Activated T-cell treated with anti-CD3 and anti-CD28 coated beads, Interleukin-2, amount 50 U/mL, for 4 hours (primary cell): ENCODE measurements around the gene KIF26A. TPM values are rescaled to one million over a fixed set of nuclear protein-coding genes. Genes with fewer than 3 reads are reported as not detected.

ENCODE experiments used
- ATAC-seq, 2 donors: fragments of 200-7000 bp; cut with Tn5 transposase; one replicate each; pipeline ENCODE4 v1.10.0; 2021
- DNase-seq: peaks from one replicate; pipeline ENCODE4 v3.0.0-alpha.2; 2020
- H3K27me3 Mint-ChIP-seq: one replicate; pipeline ENCODE4 v1.8.0; 2021; ENCODE audit warnings: low read depth, mixed read lengths
- H3K36me3 Mint-ChIP-seq: one replicate; pipeline ENCODE4 v1.8.0; 2022; ENCODE audit warnings: mixed read lengths; ENCODE audit not compliant: insufficient read depth
- H3K4me1 Mint-ChIP-seq: one replicate; pipeline ENCODE4 v1.8.0; 2021; ENCODE audit warnings: low read depth, mixed read lengths
- H3K4me3 Mint-ChIP-seq: one replicate; pipeline ENCODE4 v1.8.0; 2021; ENCODE audit warnings: mild to moderate bottlenecking, moderate library complexity, mixed read lengths
- H3K9me3 Mint-ChIP-seq: one replicate; pipeline ENCODE4 v1.8.0; 2021; ENCODE audit warnings: mixed read lengths
- total RNA-seq, 3 donors: library from RNA; stranded (reverse); gene quantifications; one replicate each; pipeline ENCODE4 v1.2.1, GENCODE V29; 2021

The KIF26A gene
- total RNA-seq, 3 donors from 2014 or later: 0.24 to 0.86 (median 0.40) TPM

DNA sequence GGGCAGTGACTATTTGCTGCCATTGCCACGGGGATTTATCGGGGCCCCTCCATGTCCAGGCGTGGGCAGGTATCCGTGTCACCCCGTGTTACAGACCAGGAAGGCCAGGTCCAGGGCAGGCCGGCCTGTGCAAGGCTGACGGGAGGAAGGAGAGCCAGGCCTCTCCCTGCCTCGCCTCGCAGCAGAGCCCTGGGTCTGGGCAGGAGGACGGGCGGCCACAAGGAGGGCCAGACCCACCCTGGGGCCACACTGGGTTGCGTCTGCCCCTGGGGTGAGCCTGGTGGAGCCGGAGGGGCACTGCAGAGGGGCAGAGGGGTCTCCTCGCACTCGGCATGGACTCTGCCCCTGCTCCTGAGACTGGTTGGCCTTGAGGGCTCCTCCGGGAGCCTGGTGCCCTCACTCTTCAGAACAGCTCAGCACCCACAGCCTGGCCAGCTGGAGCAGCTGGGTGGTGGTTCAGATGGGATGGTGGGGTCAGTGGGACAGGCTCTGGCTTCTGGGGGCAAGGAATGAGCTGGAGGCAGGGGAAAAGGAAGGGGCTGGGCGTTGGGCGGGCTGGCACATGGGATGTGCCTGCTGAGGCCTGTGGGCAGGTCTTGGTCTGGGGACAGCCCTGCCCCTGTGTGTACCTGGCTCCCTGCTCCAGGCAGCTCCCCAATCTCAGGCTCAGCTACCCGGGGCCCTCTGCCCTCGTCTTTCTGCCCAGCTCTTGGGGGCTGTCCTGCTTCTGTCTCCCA lies 53.9 kb downstream of the KIF26A start:
- H3K4me3 Mint-ChIP-seq: no peak overlapping the region
- no peaks in the 10 kb centered on the region for H3K27me3 Mint-ChIP-seq
- H3K9me3 Mint-ChIP-seq: no peaks in the 10 kb centered on the region
- no peaks in the 10 kb centered on the region for H3K4me1 Mint-ChIP-seq
- no peak for ATAC-seq
- DNase-seq: no peak
- no peaks in the 10 kb centered on the region for H3K36me3 Mint-ChIP-seq

- no peaks in the 10 kb centered on the region for H3K36me3 Mint-ChIP-seq
- DNase-seq (no peak), ATAC-seq (no peak)
- H3K4me1 Mint-ChIP-seq: no peaks in the 10 kb centered on the region
- no peaks in the 10 kb centered on the region for H3K27me3 Mint-ChIP-seq
- no peak overlapping the region for H3K4me3 Mint-ChIP-seq
- no peaks in the 10 kb centered on the region for H3K9me3 Mint-ChIP-seq
Measured at GRCh38 chr14:104192883-104193245, 54.5 kb downstream of the KIF26A start.

GRCh38 chr14:104194016-104194415 lies 55.6 kb downstream of the KIF26A start:
- no peak for DNase-seq
- no peaks in the 10 kb centered on the region for H3K9me3 Mint-ChIP-seq
- H3K36me3 Mint-ChIP-seq: no peaks in the 10 kb centered on the region
- no peaks in the 10 kb centered on the region for H3K27me3 Mint-ChIP-seq
- no peaks in the 10 kb centered on the region for H3K4me1 Mint-ChIP-seq
- H3K4me3 Mint-ChIP-seq: no peak overlapping the region
- ATAC-seq: no peak

DNA sequence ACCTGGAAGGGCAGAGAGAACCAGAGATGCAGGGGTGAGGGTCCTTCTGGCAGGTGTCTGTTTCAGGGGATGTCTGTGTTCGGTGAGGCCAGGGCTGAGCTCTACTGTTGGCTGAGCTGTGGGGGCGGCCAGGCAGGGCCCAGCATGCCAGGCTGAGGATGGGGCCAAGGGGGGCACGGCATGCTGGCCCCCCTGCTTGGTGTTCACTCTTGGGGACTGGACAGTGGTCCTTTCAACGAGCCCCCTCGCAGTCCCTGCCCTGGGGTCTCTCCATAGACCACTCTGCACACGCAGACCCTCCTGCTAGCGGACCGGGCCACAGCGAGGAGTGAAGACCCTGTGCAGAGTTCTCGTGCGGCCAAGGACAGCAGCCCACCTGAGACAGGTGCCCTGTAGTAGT lies 56.3 kb downstream of the KIF26A start:
- Mint-ChIP-seq H3K4me1 (no peaks in the 10 kb centered on the region), H3K9me3 (no peaks in the 10 kb centered on the region), H3K36me3 (no peaks in the 10 kb centered on the region), H3K4me3 (no peak overlapping the region), H3K27me3 (no peaks in the 10 kb centered on the region)
- no peak for ATAC-seq
- no peak for DNase-seq

- no peak for ATAC-seq
- H3K9me3 Mint-ChIP-seq: no peaks in the 10 kb centered on the region
Measured at GRCh38 chr14:104195361-104195760, 57.0 kb downstream of the KIF26A start.

GRCh38 chr14:104195878-104196277 lies 57.5 kb downstream of the KIF26A start:
- DNase-seq (no peak), ATAC-seq (no peak)
- Mint-ChIP-seq H3K27me3 (no peaks in the 10 kb centered on the region), H3K9me3 (no peaks in the 10 kb centered on the region), H3K36me3 (no peaks in the 10 kb centered on the region), H3K4me1 (no peaks in the 10 kb centered on the region), H3K4me3 (no peak overlapping the region)

More at GRCh38 chr14:104195361-104195760, 57.0 kb downstream of the KIF26A start:
- DNase-seq: no peak
- no peak overlapping the region for H3K4me3 Mint-ChIP-seq
- H3K27me3 Mint-ChIP-seq: no peaks in the 10 kb centered on the region
- H3K4me1 Mint-ChIP-seq: no peaks in the 10 kb centered on the region
- no peaks in the 10 kb centered on the region for H3K36me3 Mint-ChIP-seq

DNA sequence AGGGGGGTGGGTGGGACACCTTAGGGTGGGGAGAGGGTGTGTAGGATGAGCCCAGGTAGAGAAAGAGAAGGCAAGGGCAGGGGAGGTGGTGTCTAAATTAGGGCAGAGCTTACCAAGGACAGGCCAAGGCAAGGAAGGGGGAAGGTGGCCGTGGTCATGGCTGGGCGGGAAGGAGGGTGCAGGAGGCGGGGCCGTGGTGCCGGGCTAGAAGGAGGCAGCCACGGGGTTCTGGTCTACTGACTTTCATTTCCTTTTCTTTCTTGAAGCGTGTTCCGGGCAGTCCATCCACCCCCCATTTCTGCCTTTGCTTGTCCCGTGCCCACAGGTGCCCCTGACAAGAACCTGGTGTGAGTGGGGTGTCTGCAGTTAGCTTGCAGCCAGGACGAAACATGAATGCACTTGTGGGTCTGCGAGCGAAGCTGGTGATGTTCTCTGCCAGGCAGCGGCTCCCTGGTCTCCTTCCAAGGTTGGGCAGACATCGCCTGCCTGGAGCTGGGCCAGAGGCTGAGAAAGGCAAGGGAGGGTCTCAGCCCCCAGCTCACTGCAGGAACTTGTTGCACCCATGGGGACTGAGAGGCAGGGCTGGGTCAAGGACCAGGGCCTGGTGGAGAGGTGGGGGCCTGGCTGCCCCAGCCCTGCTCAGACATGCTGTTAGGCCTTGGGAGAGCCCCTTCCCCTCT lies 58.2 kb downstream of the KIF26A start:
- H3K36me3 Mint-ChIP-seq: no peaks in the 10 kb centered on the region
- H3K4me3 Mint-ChIP-seq: no peak overlapping the region
- no peaks in the 10 kb centered on the region for H3K4me1 Mint-ChIP-seq
- no peak for DNase-seq
- H3K27me3 Mint-ChIP-seq: no peaks in the 10 kb centered on the region
- no peak for ATAC-seq
- H3K9me3 Mint-ChIP-seq: no peaks in the 10 kb centered on the region

- no peak for ATAC-seq
Measured at GRCh38 chr14:104197449-104198247, 59.3 kb downstream of the KIF26A start.

DNA sequence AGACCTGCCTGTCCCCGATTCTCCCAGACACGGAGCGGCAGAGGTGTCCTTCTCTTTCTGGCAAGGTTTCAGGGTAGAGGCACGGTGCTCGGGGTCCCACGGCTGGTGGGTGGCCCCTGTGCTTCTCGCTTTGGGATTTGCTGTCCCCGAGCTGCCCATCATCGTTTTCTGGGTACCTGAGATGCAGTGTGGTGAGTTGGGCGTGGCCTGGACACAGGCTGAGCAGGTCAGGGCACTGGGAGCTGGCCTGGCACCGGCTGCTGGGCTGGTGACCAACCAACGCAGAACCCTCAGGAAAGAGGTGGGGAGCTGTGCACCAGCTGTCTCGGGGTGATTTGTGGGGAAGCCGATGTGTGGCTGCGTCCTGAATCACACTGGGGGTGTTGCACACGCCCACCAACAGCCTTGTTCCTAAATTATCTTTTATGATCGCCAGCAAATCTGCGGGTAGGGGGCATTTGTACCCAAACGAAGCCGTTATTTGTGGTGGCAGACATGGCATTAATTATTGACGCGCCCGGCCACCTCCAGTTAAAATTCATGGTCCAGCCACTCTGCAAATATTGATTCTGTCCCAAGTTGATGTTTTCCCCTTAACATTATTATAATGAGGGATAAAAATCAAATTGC lies 61.0 kb downstream of the KIF26A start:
- DNase-seq (no peak), ATAC-seq (no peak)
- H3K36me3 Mint-ChIP-seq: no peaks in the 10 kb centered on the region
- no peaks in the 10 kb centered on the region for H3K4me1 Mint-ChIP-seq
- no peak overlapping the region for H3K4me3 Mint-ChIP-seq
- no peaks in the 10 kb centered on the region for H3K9me3 Mint-ChIP-seq
- H3K27me3 Mint-ChIP-seq: no peaks in the 10 kb centered on the region

More at GRCh38 chr14:104197449-104198247, 59.3 kb downstream of the KIF26A start:
- no peaks in the 10 kb centered on the region for H3K4me1 Mint-ChIP-seq
- no peaks in the 10 kb centered on the region for H3K27me3 Mint-ChIP-seq
- H3K9me3 Mint-ChIP-seq: no peaks in the 10 kb centered on the region
- no peaks in the 10 kb centered on the region for H3K36me3 Mint-ChIP-seq
- H3K4me3 Mint-ChIP-seq: no peak overlapping the region
- DNase-seq: no peak

DNA sequence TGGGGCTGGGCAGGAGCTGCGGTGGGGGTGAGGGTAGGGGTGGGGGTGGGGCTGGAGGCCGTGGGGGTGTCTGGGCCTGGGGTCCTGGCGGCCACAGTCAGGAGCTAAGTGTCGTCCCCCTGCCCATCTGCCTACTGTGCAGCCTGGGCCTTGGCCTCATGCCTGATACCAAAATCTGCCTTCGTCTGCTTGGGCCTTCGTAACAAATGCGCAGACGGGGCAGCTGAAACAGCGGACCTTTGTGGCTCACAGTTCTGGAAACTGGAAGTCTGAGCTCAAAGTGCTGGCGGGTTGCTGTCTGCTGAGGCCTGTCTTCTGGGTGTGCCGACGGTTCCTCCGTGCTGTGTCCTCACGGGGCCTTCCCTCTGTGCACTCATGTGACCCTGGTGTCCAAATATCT lies 61.7 kb downstream of the KIF26A start:
- Mint-ChIP-seq H3K9me3 (no peaks in the 10 kb centered on the region), H3K4me3 (no peak overlapping the region), H3K36me3 (no peaks in the 10 kb centered on the region), H3K27me3 (no peaks in the 10 kb centered on the region), H3K4me1 (no peaks in the 10 kb centered on the region)
- no peak for DNase-seq
- ATAC-seq: no peak

- H3K4me1 Mint-ChIP-seq: no peaks in the 10 kb centered on the region
- DNase-seq: no peak
- no peak overlapping the region for H3K4me3 Mint-ChIP-seq
- no peaks in the 10 kb centered on the region for H3K9me3 Mint-ChIP-seq
- no peaks in the 10 kb centered on the region for H3K36me3 Mint-ChIP-seq
- ATAC-seq: no peak
- no peaks in the 10 kb centered on the region for H3K27me3 Mint-ChIP-seq
Measured at GRCh38 chr14:104200591-104200990, 62.2 kb downstream of the KIF26A start.

- Mint-ChIP-seq H3K9me3 (no peaks in the 10 kb centered on the region), H3K4me3 (no peak overlapping the region), H3K27me3 (no peaks in the 10 kb centered on the region), H3K4me1 (no peaks in the 10 kb centered on the region), H3K36me3 (no peaks in the 10 kb centered on the region)
- ATAC-seq: no peak
- DNase-seq: no peak
Measured at GRCh38 chr14:104201063-104201462, 62.7 kb downstream of the KIF26A start.

GRCh38 chr14:104201496-104201895 lies 63.1 kb downstream of the KIF26A start:
- ATAC-seq (no peak), DNase-seq (no peak)
- no peaks in the 10 kb centered on the region for H3K27me3 Mint-ChIP-seq
- no peaks in the 10 kb centered on the region for H3K9me3 Mint-ChIP-seq
- H3K4me3 Mint-ChIP-seq: no peak overlapping the region
- H3K4me1 Mint-ChIP-seq: no peaks in the 10 kb centered on the region
- H3K36me3 Mint-ChIP-seq: no peaks in the 10 kb centered on the region

DNA sequence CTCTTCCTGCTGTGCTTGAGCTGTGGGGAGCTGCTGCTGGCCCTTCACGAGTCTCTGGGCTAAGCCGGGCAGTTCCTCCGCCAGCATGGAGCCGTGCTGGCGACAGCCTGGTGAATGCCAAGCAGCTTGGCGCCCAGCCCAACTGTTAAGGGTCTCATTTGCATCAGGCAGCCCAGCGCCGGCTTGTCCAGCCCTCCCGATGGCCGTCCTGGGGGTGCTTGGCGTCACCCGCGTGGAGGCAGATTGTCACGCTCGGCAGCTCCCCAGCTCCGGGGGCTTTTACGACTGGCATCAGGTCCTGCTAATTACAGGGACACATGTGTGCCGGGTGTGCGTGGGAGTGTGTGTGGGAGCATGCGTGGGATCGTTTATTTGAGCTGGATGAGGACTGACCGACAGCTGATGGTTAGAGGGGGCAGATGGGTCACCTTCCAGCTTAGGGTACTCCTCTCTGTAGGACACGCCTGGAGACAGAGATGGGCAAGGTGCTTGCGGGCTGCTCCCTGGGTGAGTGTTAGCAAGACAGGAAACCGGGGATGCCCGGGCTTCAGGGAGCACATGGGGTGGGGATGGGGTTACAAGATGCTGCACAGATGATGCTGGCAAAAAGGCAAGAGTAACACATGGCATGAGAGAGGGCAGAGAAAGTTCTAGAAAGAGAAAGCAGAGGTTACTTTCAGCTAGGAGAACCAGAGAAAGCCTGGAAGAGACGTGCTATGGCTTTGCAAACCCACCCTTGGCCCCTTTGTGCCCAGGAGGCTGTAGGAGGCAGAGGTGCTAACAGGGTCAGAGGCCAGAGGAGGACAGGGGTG lies 64.1 kb downstream of the KIF26A start:
- H3K27me3 Mint-ChIP-seq: no peaks in the 10 kb centered on the region
- no peak for DNase-seq
- no peaks in the 10 kb centered on the region for H3K9me3 Mint-ChIP-seq
- ATAC-seq: no peak
- no peak overlapping the region for H3K4me3 Mint-ChIP-seq
- H3K36me3 Mint-ChIP-seq: no peaks in the 10 kb centered on the region
- no peaks in the 10 kb centered on the region for H3K4me1 Mint-ChIP-seq
